ENCODE data around the gene PRKAR1B.

PRKAR1B gene

DNA sequence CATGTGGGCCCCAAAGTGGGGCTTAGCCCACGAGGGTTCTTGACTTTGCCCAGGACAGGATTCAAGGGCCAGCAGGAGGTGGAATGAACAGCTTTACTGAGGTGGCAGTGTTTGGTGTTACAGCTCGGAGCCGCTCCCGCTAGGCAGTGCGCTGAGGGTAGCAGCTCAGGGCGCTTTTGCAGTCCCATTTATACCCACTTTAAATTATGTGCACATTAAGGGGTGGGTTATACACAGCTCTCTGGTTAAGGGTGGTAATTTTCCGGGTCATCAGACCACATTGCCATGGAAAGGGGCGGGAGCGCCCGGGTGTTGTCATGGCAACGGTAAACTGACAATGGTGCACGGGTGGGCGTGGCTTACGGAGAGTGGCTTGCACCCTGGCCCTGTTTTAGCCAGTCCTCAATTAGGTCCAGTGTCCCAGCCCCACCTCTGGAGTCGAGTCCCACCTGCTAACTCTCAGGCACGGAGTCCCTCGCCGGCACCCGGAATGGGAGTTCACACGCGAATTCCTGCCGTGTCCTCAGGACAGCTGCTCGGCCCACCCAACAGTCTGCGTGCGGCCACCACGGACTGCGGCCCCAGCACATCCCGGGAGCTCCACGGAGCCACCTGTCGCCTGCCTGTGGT lies 149.2 kb downstream of the PRKAR1B start:
- H3K36me3 ChIP-seq (ENCODE audit: insufficient read depth, low read length), result no peaks in the 10 kb centered on the region
- H3K27me3 ChIP-seq (ENCODE audit: insufficient read depth, low read length, poor library complexity, severe bottlenecking), result no peaks in the 10 kb centered on the region
- H3F3A ChIP-seq (ENCODE audit: low read depth), result no peaks in the 10 kb centered on the region
- H3K9me3 ChIP-seq (ENCODE audit: insufficient read depth, low read depth, low read length), result no peaks in the 10 kb centered on the region
- H3K4me2 ChIP-seq (ENCODE audit: low read depth, low read length, poor library complexity, severe bottlenecking), result no peak overlapping the region
- H4K20me1 ChIP-seq (ENCODE audit: insufficient read depth, low read length, poor library complexity, severe bottlenecking), result no peaks in the 10 kb centered on the region
- no peak overlapping the region for H2AFZ ChIP-seq (ENCODE audit: low read length)
- H3K9ac ChIP-seq (ENCODE audit: low read depth, low read length, poor library complexity, severe bottlenecking), result no peak overlapping the region
- no peak overlapping the region for H3K4me3 ChIP-seq (ENCODE audit: low read length, poor library complexity, severe bottlenecking)
- no peaks in the 10 kb centered on the region for H3K9me2 ChIP-seq (replicated peaks; ENCODE audit: low read depth, low read length)
- H3K79me2 ChIP-seq (ENCODE audit: insufficient read depth, low read length), result no peaks in the 10 kb centered on the region
- H3K4me1 ChIP-seq (ENCODE audit: insufficient read depth, low read length, poor library complexity, severe bottlenecking), result no peaks in the 10 kb centered on the region
- TF ChIP-seq, protein P1, sequence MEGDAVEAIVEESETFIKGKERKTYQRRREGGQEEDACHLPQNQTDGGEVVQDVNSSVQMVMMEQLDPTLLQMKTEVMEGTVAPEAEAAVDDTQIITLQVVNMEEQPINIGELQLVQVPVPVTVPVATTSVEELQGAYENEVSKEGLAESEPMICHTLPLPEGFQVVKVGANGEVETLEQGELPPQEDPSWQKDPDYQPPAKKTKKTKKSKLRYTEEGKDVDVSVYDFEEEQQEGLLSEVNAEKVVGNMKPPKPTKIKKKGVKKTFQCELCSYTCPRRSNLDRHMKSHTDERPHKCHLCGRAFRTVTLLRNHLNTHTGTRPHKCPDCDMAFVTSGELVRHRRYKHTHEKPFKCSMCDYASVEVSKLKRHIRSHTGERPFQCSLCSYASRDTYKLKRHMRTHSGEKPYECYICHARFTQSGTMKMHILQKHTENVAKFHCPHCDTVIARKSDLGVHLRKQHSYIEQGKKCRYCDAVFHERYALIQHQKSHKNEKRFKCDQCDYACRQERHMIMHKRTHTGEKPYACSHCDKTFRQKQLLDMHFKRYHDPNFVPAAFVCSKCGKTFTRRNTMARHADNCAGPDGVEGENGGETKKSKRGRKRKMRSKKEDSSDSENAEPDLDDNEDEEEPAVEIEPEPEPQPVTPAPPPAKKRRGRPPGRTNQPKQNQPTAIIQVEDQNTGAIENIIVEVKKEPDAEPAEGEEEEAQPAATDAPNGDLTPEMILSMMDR (conservative IDR thresholded peaks at IDR 0.05; ENCODE audit: low read length), result no peak
- TF ChIP-seq EZH2phosphoT487 (IDR thresholded peaks at IDR 0.05; ENCODE audit: borderline replicate concordance), result no peak

DNA sequence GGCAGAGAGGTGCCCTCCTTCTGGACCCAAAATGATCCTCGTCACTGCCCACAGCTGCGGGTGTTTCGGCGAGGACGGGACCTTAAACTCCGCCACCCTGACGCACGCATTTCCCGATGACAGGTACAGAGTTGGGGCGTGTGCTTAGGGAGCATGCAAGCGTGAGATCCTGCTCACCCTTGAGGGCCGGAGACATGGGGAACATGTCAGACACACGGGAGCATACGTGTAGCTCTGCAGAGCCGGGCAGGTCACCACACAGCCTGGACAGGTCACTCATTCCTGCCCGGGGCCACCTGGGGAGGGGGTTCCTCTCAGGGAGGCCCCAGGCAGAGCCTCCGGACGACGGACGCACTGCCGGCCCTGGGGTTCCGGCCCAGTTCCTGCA lies 149.8 kb downstream of the PRKAR1B start:
- H3K27me3 ChIP-seq (ENCODE audit: insufficient read depth, low read length, poor library complexity, severe bottlenecking), result no peaks in the 10 kb centered on the region
- no peaks in the 10 kb centered on the region for H3K79me2 ChIP-seq (ENCODE audit: insufficient read depth, low read length)
- no peak overlapping the region for H3K9ac ChIP-seq (ENCODE audit: low read depth, low read length, poor library complexity, severe bottlenecking)
- no peaks in the 10 kb centered on the region for H4K20me1 ChIP-seq (ENCODE audit: insufficient read depth, low read length, poor library complexity, severe bottlenecking)
- H3K9me2 ChIP-seq (replicated peaks; ENCODE audit: low read depth, low read length), result no peaks in the 10 kb centered on the region
- H2AFZ ChIP-seq (ENCODE audit: low read length), result no peak overlapping the region
- no peaks in the 10 kb centered on the region for H3K36me3 ChIP-seq (ENCODE audit: insufficient read depth, low read length)
- H3K9me3 ChIP-seq (ENCODE audit: insufficient read depth, low read depth, low read length), result no peaks in the 10 kb centered on the region
- H3F3A ChIP-seq (ENCODE audit: low read depth), result no peaks in the 10 kb centered on the region
- no peak overlapping the region for H3K4me2 ChIP-seq (ENCODE audit: low read depth, low read length, poor library complexity, severe bottlenecking)
- H3K4me1 ChIP-seq (ENCODE audit: insufficient read depth, low read length, poor library complexity, severe bottlenecking), result no peaks in the 10 kb centered on the region
- no peak for TF ChIP-seq EZH2phosphoT487 (IDR thresholded peaks at IDR 0.05; ENCODE audit: borderline replicate concordance)
- TF ChIP-seq, protein P1 (conservative IDR thresholded peaks at IDR 0.05; ENCODE audit: low read length), result no peak
- no peak overlapping the region for H3K4me3 ChIP-seq (ENCODE audit: low read length, poor library complexity, severe bottlenecking)

DNA sequence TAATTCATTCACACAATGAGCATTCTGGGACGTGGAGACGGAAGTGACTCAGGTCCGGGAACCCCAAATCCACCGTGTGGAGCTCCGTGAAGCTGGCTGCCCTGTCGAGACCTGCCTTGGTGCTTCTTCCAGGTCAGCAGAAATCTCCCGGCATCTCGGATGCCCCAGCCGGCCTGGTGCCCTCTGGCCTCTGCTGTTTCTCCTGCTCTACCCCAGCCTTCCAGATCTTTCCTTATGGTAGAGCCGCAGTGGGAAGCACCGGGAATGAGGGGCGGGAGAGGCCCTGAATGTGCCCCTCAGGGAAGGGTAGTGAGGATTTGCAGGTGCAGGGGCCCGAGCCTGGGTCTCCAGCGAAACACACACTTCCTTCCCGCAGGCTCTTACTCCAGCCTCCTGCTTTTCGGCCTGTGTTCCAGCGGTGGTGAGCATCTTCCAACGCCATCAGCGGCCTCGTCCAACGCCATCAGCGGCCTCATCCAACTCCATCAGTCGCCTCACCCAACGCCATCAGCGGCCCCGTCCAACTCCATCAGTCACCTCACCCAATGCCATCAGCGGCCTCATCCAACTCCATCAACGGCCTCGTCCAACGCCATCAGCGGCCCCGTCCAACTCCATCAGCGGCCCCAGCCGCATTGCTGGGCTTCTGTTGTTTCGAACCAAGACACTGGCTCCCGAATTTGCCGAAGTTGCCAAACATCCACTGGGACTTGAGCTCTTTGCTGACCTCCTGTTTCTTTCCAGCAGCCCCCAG lies 150.4 kb downstream of the PRKAR1B start:
- H4K20me1 ChIP-seq (ENCODE audit: insufficient read depth, low read length, poor library complexity, severe bottlenecking), result no peaks in the 10 kb centered on the region
- no peak overlapping the region for H3K4me2 ChIP-seq (ENCODE audit: low read depth, low read length, poor library complexity, severe bottlenecking)
- no peaks in the 10 kb centered on the region for H3K4me1 ChIP-seq (ENCODE audit: insufficient read depth, low read length, poor library complexity, severe bottlenecking)
- H3K27me3 ChIP-seq (ENCODE audit: insufficient read depth, low read length, poor library complexity, severe bottlenecking), result no peaks in the 10 kb centered on the region
- H3K4me3 ChIP-seq (ENCODE audit: low read length, poor library complexity, severe bottlenecking), result no peak overlapping the region
- H3F3A ChIP-seq (ENCODE audit: low read depth), result no peaks in the 10 kb centered on the region
- no peaks in the 10 kb centered on the region for H3K79me2 ChIP-seq (ENCODE audit: insufficient read depth, low read length)
- no peak overlapping the region for H3K9ac ChIP-seq (ENCODE audit: low read depth, low read length, poor library complexity, severe bottlenecking)
- no peaks in the 10 kb centered on the region for H3K9me2 ChIP-seq (replicated peaks; ENCODE audit: low read depth, low read length)
- H3K9me3 ChIP-seq (ENCODE audit: insufficient read depth, low read depth, low read length), result no peaks in the 10 kb centered on the region
- no peak for TF ChIP-seq EZH2phosphoT487 (IDR thresholded peaks at IDR 0.05; ENCODE audit: borderline replicate concordance)
- TF ChIP-seq, protein P1 (conservative IDR thresholded peaks at IDR 0.05; ENCODE audit: low read length), result no peak
- no peak overlapping the region for H2AFZ ChIP-seq (ENCODE audit: low read length)
- H3K36me3 ChIP-seq (ENCODE audit: insufficient read depth, low read length), result no peaks in the 10 kb centered on the region

Data from Loucy (cell line).